A172 (cell line): Measurements from ENCODE around the gene ROPN1. TPM values are rescaled to one million over a fixed set of nuclear protein-coding genes. Genes with fewer than 3 reads are reported as not detected.

Source experiments
- DNase-seq: peaks from one replicate; pipeline ENCODE4 v3.0.0-alpha.2; 2015; ENCODE audit warnings: low spot score
- total RNA-seq: library from RNA; depleted of rRNA; stranded (reverse); fragments of >200 nt; shearing (Covaris generic); gene quantifications from 2 replicates; pipeline ENCODE4 v1.2.3, GENCODE V29; 2014; rRNA removed

ROPN1 gene
- total RNA-seq, 1 experiment from 2014 or later, result 0.14 TPM

GRCh38 chr3:123949641-123950040, 42.3 kb downstream of the ROPN1 start:
- no peak for DNase-seq

- DNase-seq, result no peak
Observed at GRCh38 chr3:123948449-123948848, 43.5 kb downstream of the ROPN1 start.

DNA sequence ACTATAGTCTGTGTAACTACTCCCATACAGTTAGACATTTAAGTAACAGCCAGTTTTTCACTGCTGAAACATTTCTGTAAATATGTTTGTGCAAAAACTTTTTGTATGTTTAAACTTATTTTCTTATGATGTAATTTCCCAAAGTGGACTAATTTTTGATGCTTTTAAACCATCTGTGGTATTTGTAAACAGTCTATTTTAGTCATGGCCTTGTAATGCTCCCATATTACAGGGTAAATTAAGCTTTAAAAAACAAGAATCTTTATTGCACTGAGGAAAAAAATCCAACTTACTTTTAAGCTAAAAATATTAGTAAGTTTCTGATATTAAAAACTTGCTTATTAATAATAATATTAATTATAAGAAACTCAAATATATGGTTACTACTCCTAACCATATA, 44.4 kb downstream of the ROPN1 start:
- DNase-seq, result no peak

- DNase-seq, result no peak
Observed at GRCh38 chr3:123941542-123941941, 50.4 kb downstream of the ROPN1 start.

DNA sequence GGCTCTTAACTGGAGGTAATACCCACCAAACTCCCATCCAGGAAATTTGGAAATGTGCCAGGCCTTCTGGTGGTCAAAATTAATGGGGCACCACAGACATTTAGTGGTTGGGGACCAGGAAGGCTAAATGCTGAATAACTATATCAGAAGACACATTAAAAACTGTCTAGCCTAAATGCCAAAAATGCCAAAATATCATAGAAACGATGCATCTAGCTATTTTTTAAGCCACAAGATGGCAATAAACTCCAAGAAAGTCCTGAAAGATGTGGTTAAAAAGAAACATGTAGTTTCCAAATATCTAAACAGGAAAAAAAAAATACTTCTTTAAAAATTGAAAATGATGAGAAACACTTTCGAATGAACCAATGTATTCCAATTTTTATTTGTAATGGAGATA, 50.8 kb downstream of the ROPN1 start:
- DNase-seq, result no peak

DNA sequence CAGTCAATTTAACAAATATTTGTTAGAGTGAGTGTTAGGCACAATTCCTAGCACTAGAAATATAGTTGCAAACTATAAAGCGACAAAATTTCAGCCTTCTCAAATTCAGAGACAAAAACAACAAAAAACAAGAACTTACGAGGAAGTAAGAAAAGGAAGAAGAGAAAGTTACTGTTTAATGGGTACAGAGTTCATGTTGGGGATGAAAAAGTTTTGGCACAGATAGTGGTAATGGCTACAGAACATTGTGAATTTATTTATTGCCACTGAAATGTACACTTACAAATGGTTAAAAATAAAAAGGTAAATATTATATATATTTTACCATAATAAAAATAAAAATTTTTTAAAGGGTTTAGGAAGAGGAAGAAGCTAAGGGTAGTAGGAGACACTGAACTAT, 52.2 kb downstream of the ROPN1 start:
- DNase-seq, result no peak

GRCh38 chr3:123936400-123936799, 55.5 kb downstream of the ROPN1 start:
- DNase-seq, result peak; percentile 10

DNA sequence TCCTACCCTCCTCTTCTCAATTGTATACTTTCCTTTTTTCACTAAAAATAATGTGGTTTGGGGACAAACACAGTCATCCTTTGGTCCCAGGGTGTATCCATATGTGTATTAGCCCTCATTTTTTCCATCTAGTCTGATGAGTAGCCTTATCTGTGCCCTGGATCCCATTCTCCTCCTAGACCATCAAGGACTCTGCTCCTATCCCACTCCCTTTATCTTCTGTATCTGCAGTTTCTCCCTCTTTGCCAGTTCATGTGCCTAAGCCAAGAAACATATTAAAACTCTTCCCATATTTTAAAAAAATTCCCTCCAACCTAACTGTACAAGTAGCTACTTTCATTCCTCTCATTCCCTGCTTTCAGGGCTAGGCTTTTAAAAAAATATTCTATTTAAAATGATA, 56.1 kb downstream of the ROPN1 start:
- DNase-seq, result no peak

DNA sequence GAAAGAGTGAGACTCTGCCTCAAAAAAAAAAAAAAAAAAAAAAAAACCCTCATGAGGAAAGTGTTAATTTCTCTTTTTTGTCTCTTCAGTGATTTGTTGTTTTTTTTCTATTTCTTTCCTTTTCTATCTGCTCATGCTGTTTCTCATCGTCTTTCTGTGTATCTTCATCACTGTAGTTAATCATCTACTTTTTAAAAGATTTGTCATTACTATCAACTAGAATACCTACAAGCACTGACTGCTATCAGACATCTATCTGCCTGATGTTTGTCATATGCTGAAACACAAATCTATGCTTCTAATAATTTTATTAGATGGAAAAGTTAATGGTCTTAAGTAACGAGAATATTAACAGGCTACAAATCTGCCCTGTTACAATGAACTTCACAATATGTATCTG, 57.7 kb downstream of the ROPN1 start:
- DNase-seq, result no peak

DNA sequence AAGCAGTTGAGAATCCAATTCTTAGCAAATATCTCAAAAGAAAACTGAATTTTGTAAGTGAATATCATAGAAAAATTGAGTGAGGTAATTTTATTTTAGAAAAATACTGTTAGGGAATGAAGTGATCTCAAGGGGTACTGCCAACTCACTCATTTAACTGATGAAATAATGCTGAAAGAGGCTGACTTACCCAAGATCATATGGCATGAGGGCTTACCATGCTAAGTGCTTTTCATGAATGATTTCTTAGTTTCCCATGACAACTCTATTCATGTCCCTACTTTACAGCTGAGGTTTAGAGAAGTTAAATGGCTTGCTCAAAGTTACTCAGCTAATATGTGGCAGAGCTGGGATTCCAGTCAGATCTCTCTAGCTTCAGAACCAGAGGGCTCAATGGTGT, 61.5 kb downstream of the ROPN1 start:
- no peak for DNase-seq

DNA sequence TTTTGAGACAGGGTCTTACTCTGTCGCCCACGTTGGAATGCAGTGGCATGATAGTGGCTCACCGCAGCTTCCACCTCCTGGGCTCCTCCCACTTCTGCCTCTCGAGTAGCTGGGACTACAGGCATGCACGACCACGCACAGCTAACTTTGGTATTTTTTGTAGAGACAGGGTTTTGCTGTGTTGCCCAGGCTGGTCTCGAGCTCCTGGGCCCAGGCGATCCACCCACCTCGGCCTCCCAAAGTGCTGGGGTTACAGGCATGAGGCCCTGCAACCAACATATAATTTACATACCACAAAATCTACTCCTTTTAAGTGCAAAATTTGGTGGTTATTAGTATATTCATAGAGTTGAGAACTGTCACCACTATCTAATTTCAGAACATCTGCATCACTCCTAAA, 62.6 kb downstream of the ROPN1 start:
- DNase-seq, result no peak

GRCh38 chr3:123926396-123926795, 65.5 kb downstream of the ROPN1 start:
- DNase-seq, result no peak

DNA sequence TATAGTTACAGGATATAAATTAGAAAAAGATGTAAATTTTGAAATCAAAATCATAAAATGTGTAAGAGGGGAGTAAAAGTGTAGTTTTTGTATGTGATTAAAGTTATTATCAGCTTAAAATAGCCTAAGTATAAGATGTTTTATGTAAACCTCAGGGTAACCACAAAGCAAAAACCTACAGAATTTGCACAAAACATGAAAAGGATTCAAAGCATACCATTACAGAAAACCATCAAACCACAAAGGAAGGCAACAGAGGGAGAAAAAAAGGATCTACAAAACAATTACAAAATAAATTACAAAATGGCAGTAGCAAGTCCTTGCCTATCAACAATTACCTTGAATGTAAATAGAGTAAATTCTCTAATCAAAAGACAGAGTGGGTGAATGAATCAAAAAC, 71.1 kb downstream of the ROPN1 start:
- DNase-seq, result no peak

DNA sequence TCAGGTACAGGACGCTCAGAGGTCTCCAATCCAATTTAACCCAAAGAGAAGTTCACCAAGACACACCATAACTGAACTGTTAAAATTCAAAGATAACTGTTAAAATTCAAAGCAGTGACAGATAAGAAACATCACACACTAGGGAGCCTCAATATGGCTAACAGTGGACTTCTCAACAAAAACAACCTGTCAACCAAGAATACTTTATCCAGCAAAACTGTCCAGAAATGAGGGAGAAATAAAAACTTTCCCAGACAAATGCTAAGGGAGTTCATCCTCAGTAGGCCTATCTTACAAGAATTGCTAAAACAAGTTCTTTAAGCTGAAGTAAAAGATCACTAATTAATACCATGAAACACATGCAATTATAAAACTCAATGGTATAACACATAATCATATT, 71.5 kb downstream of the ROPN1 start:
- DNase-seq, result no peak

- no peak for DNase-seq
Observed at GRCh38 chr3:123919353-123919752, 72.6 kb downstream of the ROPN1 start.

Other genes starting within 250 kb of the ROPN1 start
- gene MYLK, start 107.8 kb downstream of the ROPN1 start, total RNA-seq, result 104 and 109 TPM in 2 replicates
- 53.4 and 53.8 TPM in 2 replicates for gene CCDC14, start 30.9 kb downstream of the ROPN1 start, total RNA-seq
- 9.5 and 13.2 TPM in 2 replicates for gene KALRN, start 41.2 kb upstream of the ROPN1 start, total RNA-seq